ENCODE measurements around the gene DAAM2.

Gene DAAM2

GRCh38 chr6:39932386-39932910 is 140.3 kb downstream of the DAAM2 start:
- no peak for DNase-seq (ENCODE audit: low spot score)

- DNase-seq (ENCODE audit: low spot score) = no peak
These were observed 141.5 kb downstream of the DAAM2 start for GRCh38 chr6:39933669-39934130.

GRCh38 chr6:39934131-39934757 is 142.1 kb downstream of the DAAM2 start, which contains the start of gene MOCS1:
Gene MOCS1 (minus strand): TSS chr6:39934462. CDS start chr6:39934417, 45 bp downstream.
- DNase-seq (ENCODE audit: low spot score) = peak; percentile 5

- DNase-seq (ENCODE audit: low spot score) = no peak
These were observed 143.1 kb downstream of the DAAM2 start for GRCh38 chr6:39935241-39935640.

- no peak for DNase-seq (ENCODE audit: low spot score)
These were observed 144.7 kb downstream of the DAAM2 start for GRCh38 chr6:39936857-39937256.

- no peak for DNase-seq (ENCODE audit: low spot score)
These were observed 145.6 kb downstream of the DAAM2 start for GRCh38 chr6:39937686-39938333.

- DNase-seq (ENCODE audit: low spot score) = no peak
These were observed 146.8 kb downstream of the DAAM2 start for GRCh38 chr6:39938773-39939654.

- no peak for DNase-seq (ENCODE audit: low spot score)
These were observed 149.0 kb downstream of the DAAM2 start for GRCh38 chr6:39941138-39941537.

GRCh38 chr6:39941820-39942219 is 149.6 kb downstream of the DAAM2 start:
- no peak for DNase-seq (ENCODE audit: low spot score)

GRCh38 chr6:39942903-39943580 is 150.9 kb downstream of the DAAM2 start:
- no peak for DNase-seq (ENCODE audit: low spot score)

- DNase-seq (ENCODE audit: low spot score) = no peak
These were observed 153.4 kb downstream of the DAAM2 start for GRCh38 chr6:39945626-39946025.

GRCh38 chr6:39947611-39948068 is 155.5 kb downstream of the DAAM2 start:
- DNase-seq (ENCODE audit: low spot score) = no peak

GRCh38 chr6:39948199-39948791 is 156.1 kb downstream of the DAAM2 start:
- DNase-seq (ENCODE audit: low spot score) = no peak

- no peak for DNase-seq (ENCODE audit: low spot score)
These were observed 158.0 kb downstream of the DAAM2 start for GRCh38 chr6:39950125-39950720.

GRCh38 chr6:39951191-39951590 is 159.0 kb downstream of the DAAM2 start:
- no peak for DNase-seq (ENCODE audit: low spot score)

- no peak for DNase-seq (ENCODE audit: low spot score)
These were observed 159.5 kb downstream of the DAAM2 start for GRCh38 chr6:39951716-39952115.

GRCh38 chr6:39952167-39952566 is 160.0 kb downstream of the DAAM2 start:
- no peak for DNase-seq (ENCODE audit: low spot score)

GRCh38 chr6:39953076-39953618 is 161.0 kb downstream of the DAAM2 start:
- DNase-seq (ENCODE audit: low spot score) = no peak

Data from CD4-positive, alpha-beta T cell treated with Interleukin-2 at 100 ng/mL for 4 hours (primary cell).